ENCODE data around the gene ZDHHC11B.

Gene ZDHHC11B

DNA sequence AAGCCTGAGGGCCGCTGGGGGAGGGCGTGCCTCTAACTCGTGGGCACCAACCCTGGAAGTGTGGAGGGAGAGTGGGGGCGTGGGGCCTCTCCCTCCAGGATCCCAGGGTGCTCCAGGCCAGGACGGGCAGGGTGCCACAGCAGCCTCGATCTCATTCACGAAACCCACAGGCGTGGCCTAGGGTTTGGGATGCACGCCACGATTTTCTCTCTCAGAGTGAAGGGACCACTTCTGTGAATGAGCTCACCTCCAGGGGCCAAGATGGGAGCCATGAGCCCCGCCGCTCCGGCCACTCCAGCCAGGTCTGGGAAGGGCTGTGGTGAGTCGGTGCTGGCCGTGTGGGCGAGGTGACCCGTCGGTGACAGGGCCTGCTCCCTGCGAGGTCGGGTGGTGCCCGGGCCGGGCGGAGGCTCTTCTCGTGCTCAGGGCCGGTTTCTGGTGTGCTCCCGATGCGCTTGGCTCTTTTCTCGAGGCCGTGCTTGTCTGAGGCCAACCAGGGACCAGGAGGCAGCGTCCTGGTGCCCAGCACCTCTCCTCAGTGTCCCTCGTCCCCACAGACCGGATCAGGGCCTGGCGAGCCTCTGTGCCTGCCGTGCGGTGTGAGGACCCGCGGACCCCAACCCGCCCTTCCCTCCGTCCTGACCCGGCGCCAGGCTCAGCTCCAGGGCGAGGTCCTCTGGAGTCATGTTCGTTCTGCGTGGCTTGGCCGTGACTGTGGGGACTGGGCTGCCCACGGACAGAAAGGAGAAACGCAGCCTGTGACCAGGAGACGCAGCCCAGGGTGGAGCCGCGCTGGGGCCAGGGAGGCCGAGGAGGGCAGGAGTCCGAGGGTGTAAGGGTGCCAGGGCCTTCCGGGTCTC is 122.4 kb downstream of the ZDHHC11B start:
- DNase-seq (ENCODE audit: low read depth in 2 of 2) = no peak

DNA sequence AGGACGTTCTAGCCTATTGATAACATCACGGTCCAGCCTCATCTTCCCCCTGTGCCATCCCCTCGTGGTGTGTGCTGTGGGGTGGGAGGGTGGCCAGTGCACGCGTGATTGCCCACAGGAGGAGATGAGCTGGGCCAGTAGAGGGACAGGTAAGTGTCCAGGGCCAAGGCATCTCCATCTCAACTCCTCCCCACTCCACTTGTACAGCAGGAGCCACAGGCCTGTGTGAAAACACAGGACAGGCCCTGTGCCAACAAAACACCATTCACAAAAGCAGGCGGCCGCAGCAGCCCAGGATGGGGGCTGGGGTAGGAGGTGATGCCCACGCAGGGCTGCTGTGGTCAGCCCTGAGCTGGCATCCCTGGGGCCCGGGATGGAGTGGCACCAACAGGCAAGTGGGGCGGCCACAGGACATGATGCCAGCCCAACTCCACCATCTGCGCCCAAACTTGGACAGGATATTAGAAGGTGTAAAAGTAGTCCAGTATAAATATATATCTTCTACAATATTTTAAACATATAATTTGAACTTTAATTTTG is 124.0 kb downstream of the ZDHHC11B start:
- no peak for DNase-seq (ENCODE audit: low read depth in 2 of 2)

Measured in stimulated activated CD4-positive, alpha-beta T cell treated with anti-CD3 and anti-CD28 coated beads, Interleukin-1b, Interleukin-23, amount 100 ng/mL, for 4 hours (primary cell).